IMR-90 (cell line): ENCODE measurements around the gene ARID5A.

Source experiments
- BHLHE40 ChIP-seq: fragments of 150-350 bp; IDR thresholded peaks from 2 replicates; pipeline ENCODE4 v1.6.1; 2016; ENCODE audit warnings: mild to moderate bottlenecking, low read depth, low read length
- FOS ChIP-seq: fragments of 150-350 bp; IDR thresholded peaks from 2 replicates; pipeline ENCODE4 v1.6.1; 2016; ENCODE audit warnings: low read depth, low read length
- MAZ ChIP-seq: IDR thresholded peaks from 2 replicates; pipeline ENCODE4 v1.6.1; 2012; ENCODE audit warnings: low read depth, mild to moderate bottlenecking, low read length, improper control_type of control experiment, moderate library complexity, borderline replicate concordance
- NFE2L2 ChIP-seq: fragments of 150-350 bp; IDR thresholded peaks from 2 replicates; pipeline ENCODE4 v1.6.1; 2016; ENCODE audit warnings: low read depth, mild to moderate bottlenecking, low read length
- POLR2A ChIP-seq: IDR thresholded peaks from 2 replicates; pipeline ENCODE4 v1.6.1; 2012; ENCODE audit warnings: mild to moderate bottlenecking, low read depth, low read length
- TF ChIP-seq, protein P1 (sequence below): conservative IDR thresholded peaks from 2 replicates; pipeline ENCODE4 v1.5.1; 2012; ENCODE audit warnings: mild to moderate bottlenecking, low read depth, low read length, improper control_type of control experiment

DNA sequence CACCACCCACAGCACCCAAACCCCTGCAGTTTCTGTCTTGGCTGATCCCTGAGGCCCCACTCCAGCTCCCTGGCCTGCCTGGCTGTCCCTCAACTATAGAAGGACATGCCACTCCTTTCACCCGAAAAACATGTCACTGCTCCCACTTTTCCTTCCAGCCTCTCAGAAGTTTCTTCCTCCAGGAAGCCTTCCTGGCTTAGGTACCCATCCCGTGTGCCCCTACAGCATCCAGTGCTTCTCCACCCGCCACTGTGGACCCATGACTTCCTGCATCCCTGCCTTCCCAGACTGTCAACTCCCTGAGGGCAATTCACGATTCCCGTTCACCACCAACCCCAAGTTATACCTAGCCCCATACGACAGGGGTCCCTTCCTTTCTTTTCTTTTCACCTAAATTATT, 21.5 kb downstream of the ARID5A start:
- TF ChIP-seq POLR2A = no peak
- TF ChIP-seq, protein P1, sequence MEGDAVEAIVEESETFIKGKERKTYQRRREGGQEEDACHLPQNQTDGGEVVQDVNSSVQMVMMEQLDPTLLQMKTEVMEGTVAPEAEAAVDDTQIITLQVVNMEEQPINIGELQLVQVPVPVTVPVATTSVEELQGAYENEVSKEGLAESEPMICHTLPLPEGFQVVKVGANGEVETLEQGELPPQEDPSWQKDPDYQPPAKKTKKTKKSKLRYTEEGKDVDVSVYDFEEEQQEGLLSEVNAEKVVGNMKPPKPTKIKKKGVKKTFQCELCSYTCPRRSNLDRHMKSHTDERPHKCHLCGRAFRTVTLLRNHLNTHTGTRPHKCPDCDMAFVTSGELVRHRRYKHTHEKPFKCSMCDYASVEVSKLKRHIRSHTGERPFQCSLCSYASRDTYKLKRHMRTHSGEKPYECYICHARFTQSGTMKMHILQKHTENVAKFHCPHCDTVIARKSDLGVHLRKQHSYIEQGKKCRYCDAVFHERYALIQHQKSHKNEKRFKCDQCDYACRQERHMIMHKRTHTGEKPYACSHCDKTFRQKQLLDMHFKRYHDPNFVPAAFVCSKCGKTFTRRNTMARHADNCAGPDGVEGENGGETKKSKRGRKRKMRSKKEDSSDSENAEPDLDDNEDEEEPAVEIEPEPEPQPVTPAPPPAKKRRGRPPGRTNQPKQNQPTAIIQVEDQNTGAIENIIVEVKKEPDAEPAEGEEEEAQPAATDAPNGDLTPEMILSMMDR = no peak
- TF ChIP-seq MAZ = no peak
- no peak for TF ChIP-seq NFE2L2
- TF ChIP-seq FOS = no peak
- no peak for TF ChIP-seq BHLHE40
